Renal pelvis (tissue), 4 donors: ENCODE data around the gene TRIO. TPM values are rescaled to one million over a fixed set of nuclear protein-coding genes. Genes with fewer than 3 reads are reported as not detected.

Experiments used
- DNase-seq: peaks from one replicate; pipeline ENCODE4 v3.0.0-alpha.2; 2013
- polyA plus RNA-seq, 3 donors: library from polyadenylated mRNA; unstranded; fragments of 120-200 nt; gene quantifications; one replicate each; pipeline ENCODE4 v1.2.1, GENCODE V29; 2013; ENCODE audit not compliant: insufficient read length in 3 of 3

The TRIO gene
- polyA plus RNA-seq, 3 donors = 101 to 115 (median 109) TPM

- DNase-seq = no peak
Observed at GRCh38 chr5:14243766-14244165, 100.6 kb downstream of the TRIO start.

DNA sequence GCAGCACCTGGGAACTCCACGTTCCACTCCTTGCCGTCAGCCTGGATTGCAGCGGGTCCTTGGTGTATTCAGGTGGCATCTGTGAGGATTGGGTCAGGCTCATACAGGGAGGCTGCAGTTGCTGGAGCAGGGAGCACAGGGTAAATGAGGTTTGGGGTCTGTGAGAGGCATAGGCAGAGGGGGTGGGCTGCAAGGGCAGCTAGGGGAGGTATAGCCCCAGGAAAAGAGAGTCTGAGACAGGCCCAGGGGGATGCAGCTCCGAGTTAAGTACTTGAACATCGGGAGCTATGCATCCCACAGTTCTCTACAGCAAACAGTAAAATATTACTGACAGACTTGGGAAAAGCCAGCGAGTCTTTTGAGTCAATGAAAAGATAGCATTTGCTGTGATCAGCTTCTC is 101.6 kb downstream of the TRIO start:
- DNase-seq = no peak

GRCh38 chr5:14245132-14245925 is 102.2 kb downstream of the TRIO start:
- no peak for DNase-seq

GRCh38 chr5:14246350-14247053 is 103.4 kb downstream of the TRIO start:
- no peak for DNase-seq

DNA sequence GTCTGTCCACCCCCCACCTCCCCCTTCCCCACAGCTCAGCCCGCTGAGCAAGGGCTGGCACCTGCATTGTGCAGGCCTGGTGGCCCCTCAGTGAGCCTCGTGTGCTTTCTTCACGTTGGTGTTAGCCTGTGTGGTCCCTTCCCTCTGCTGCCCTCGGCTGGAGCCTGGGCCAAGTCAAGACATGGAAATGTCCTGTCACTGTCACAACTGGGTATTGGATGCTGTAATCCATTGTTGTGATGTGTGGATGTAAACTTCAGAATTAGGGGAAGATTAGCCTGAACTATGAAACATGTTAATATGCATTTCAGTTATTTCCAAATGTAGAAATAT is 103.9 kb downstream of the TRIO start:
- DNase-seq = no peak

GRCh38 chr5:14249258-14250082 is 106.3 kb downstream of the TRIO start:
- no peak for DNase-seq

DNA sequence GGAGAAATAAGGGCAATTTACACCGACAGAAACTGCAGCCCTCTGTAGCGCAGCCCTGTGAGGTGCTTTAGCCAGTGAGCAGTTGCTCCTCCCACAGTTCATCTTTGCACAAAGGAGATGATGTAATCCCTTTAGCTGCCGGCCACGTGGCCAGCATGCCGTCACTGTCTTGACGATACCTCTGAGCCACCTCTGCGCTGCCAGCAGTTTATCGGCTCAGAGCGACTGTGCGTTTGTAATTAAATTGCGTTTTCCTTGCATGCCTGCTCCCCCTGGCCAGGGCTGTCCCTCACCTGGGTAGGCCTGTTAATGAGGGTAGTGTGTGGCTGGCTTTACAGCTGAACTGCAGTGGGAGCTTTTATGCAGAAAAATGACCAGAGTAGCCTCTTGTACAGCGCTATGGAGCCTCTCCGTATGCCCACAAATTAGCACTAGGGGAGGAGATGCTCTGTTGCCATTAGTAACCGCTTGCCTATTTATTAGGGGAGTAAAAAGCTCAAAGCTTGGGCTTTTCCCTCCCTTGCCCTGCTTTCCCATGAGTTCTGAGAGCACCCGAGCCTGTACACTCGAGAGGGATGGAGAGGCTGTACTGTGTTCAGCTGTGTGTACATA is 107.0 kb downstream of the TRIO start:
- DNase-seq = peak; percentile 87

- no peak for DNase-seq
Observed at GRCh38 chr5:14250748-14251701, 107.9 kb downstream of the TRIO start.

GRCh38 chr5:14251733-14252132 is 108.6 kb downstream of the TRIO start:
- no peak for DNase-seq

- no peak for DNase-seq
Observed at GRCh38 chr5:14252793-14253192, 109.7 kb downstream of the TRIO start.

GRCh38 chr5:14254686-14255085 is 111.5 kb downstream of the TRIO start:
- DNase-seq = no peak

- no peak for DNase-seq
Observed at GRCh38 chr5:14256026-14256690, 113.0 kb downstream of the TRIO start.

DNA sequence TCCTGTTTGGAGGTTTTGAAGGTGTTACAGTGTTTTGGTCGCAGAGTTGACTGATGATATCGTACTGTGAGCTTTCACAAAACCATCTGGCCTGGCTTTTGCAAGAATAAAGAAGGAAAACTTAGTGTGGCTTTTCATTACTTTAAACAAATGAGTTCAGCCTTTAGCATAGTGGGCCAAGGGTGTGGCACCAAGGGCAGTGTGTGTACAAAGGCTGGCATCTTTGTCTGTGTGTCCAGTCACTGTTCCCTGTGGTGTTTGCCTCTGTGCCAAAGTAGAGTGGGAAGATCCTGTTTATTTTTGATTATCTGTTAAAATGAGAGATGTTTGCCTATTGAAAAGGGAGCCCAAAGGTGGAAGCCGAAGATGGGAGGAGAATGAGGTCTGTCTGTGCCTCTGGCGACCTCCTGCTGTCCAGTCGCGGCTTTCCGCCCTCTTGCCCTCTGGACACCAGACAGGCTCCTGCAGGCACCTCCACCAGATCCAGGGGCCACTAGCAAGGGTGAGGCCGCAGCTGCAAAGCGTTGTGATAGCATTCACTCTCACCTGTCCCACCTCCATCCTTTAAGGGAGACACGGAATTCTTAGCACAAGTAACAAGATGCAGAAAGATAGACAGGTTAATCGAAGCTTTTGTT is 113.7 kb downstream of the TRIO start:
- no peak for DNase-seq

DNA sequence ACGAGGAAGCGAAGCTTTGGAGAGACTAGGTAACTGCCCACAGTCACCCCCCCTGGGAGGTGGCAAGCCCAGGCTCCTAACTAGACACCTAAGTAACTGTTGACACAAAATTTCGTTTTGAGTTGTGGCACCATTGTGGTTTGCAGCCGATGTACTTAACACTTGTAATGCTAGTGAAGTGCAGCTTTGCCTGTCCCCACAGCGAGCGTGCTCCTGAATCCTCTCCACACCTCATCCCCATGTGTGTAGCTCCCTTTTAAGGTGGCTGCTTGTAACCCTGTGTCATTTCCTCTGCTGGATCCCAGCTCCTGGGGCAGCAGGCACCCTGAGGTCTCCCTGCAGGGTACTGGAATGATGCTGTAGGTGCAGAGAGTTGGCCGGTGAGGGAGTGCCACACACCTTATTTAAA is 114.9 kb downstream of the TRIO start:
- DNase-seq = no peak

DNA sequence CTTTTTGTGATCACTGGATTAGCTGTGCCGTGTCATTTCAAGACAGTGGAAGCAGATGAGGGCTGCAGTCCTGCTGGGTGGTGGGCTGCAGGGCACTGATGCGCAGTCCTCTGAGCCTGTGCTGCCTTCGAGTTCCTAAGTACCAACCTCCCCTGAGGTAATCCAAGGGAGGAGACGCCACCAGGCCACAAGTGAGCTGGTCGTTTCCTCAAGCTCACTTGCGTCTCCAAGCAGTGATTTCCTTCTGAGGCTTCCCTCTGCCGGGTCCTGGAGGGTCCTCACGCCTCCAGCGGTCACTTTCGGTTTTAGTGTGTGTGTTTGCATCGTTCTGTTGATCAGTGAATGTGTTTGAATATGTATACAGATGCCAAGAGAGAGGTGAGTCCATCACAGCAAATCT is 115.7 kb downstream of the TRIO start:
- DNase-seq = peak; percentile 45

DNA sequence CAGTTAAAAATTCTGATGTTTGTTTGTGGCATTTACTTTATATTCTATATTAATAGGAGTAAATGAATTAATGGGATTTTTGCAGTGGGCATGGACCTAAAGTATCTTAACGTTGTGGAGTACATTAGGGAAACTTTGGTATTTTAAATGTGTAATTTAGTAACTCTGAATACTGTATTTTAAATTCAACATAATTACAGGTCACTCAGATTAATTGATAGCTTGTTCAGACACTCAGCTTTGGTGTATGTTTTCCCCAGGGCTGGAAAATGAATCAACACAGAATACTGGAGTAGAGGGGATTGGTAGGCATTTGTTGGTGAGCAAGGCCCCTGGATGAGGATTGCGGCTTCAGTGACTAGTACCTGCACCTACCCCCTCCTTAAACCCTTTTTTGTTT is 117.5 kb downstream of the TRIO start:
- no peak for DNase-seq

DNA sequence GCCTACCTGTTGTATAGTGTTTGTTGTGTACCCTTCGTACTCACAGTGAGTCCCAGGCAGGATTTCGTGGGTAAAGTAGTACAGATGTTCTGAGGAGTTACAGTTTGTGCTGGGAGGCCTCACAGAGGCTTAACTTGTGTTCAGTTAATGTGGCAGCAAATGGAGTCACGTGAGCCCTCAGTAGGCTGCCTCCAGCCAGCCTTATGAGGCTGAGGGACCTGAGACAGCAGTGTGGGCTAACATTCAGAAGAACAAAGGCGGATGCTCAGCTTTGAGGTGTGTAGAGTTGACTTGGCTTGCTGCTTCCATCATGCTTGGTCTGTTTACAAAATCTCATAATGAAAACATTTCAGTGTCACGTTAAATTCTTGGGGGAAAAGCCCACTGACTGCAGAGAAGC is 118.1 kb downstream of the TRIO start:
- DNase-seq = no peak

DNA sequence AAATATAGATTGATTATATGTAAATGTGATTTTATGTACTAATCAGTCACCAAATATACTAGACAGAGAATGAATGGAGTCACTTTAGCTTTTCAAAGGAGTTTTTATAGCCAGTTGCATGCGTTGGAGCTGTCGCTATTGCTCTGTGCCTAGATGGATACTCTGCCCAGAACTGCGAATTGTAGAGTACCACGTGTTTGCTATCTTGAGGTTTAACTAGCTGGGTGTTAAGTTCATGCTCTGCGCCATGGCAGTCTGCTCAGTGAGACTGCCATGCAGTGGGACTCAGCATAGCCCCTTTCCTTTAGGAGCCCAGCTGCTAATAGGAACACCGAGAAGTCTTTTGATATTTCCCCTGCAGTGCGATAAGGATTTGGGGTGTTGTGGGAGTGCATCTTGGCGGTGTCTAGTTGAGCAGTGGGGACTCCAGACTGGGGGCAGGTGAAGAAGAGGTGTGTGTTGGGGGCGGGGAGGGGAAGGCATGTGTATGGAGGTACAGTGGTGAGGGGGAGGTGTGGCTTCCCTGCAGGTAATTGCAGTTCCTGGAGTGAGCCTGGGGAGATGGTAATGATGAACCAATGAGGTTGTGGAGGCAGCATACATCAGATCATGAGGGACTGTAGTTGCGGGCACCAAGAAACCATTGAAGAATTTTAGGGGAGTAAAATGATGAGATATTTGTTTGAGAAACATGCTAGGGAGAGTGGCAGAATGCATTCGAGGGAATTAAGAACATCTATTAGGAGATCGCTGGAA is 118.9 kb downstream of the TRIO start:
- DNase-seq = no peak

- no peak for DNase-seq
Observed at GRCh38 chr5:14263113-14263512, 120.0 kb downstream of the TRIO start.
